BE2C (cell line): ENCODE results near the gene AKIRIN1.
A peak's percentile ranks its signal among the peaks of the same experiment; 100 is the strongest.

Experiments used
- DNase-seq: peaks from one replicate; pipeline ENCODE4 v3.0.0-alpha.2; 2020
- H3K27me3 ChIP-seq: fragments of 250-450 bp; sonication (Bioruptor Pico); 2 replicates; pipeline ENCODE4 v1.5.1; 2020; ENCODE audit warnings: mild to moderate bottlenecking
- H3K36me3 ChIP-seq: fragments of 250-450 bp; sonication (Bioruptor Pico); 2 replicates; pipeline ENCODE4 v1.5.1; 2020; ENCODE audit warnings: mild to moderate bottlenecking
- H3K4me1 ChIP-seq: fragments of 250-450 bp; sonication (Bioruptor Pico); 2 replicates; pipeline ENCODE4 v1.5.1; 2020
- H3K4me3 ChIP-seq: 2 replicates; pipeline ENCODE4 v1.5.1; 2011; ENCODE audit warnings: low read depth, low read length
- H3K9me3 ChIP-seq: fragments of 250-450 bp; sonication (Bioruptor Pico); 2 replicates; pipeline ENCODE4 v1.5.1; 2020
- CTCF ChIP-seq: IDR thresholded peaks from 2 replicates; pipeline ENCODE4 v1.5.1; 2012; ENCODE audit warnings: mild to moderate bottlenecking, low read depth, low read length

Gene AKIRIN1

GRCh38 chr1:38992412-38993111, 1.5 kb downstream of the AKIRIN1 start:
- peak overlapping the region; percentile 69 for H3K4me3 ChIP-seq
- TF ChIP-seq CTCF: no peak
- no peak for DNase-seq
- peaks cover 3% of the 10 kb centered on the region; the same call in 1 of the 2 replicates for H3K36me3 ChIP-seq
- no peaks in the 10 kb centered on the region for H3K4me1 ChIP-seq
- no peaks in the 10 kb centered on the region for H3K27me3 ChIP-seq
- no peaks in the 10 kb centered on the region for H3K9me3 ChIP-seq

GRCh38 chr1:38994196-38994595, 3.1 kb downstream of the AKIRIN1 start:
- H3K36me3 ChIP-seq: peaks cover 6% of the 10 kb centered on the region
- no peak for TF ChIP-seq CTCF

GRCh38 chr1:38997034-38997900, 6.2 kb downstream of the AKIRIN1 start:
- no peak for TF ChIP-seq CTCF
- H3K9me3 ChIP-seq: no peaks in the 10 kb centered on the region
- H3K4me3 ChIP-seq: no peak overlapping the region
- H3K36me3 ChIP-seq: peaks cover 13% of the 10 kb centered on the region
- H3K4me1 ChIP-seq: no peaks in the 10 kb centered on the region
- H3K27me3 ChIP-seq: no peaks in the 10 kb centered on the region
- DNase-seq: no peak

More at GRCh38 chr1:38994196-38994595, 3.1 kb downstream of the AKIRIN1 start:
- Histone ChIP-seq H3K27me3 (no peaks in the 10 kb centered on the region), H3K9me3 (no peaks in the 10 kb centered on the region), H3K4me3 (no peak overlapping the region), H3K4me1 (no peaks in the 10 kb centered on the region)
- no peak for DNase-seq

- Histone ChIP-seq H3K4me3 (no peak overlapping the region), H3K36me3 (peaks cover 16% of the 10 kb centered on the region), H3K27me3 (no peaks in the 10 kb centered on the region), H3K4me1 (no peaks in the 10 kb centered on the region), H3K9me3 (no peaks in the 10 kb centered on the region)
- no peak for DNase-seq
- no peak for TF ChIP-seq CTCF
Measured at GRCh38 chr1:38997901-38998190, 6.8 kb downstream of the AKIRIN1 start.

GRCh38 chr1:39001516-39002421, 10.7 kb downstream of the AKIRIN1 start:
- H3K36me3 ChIP-seq: peaks cover 28% of the 10 kb centered on the region
- no peak for DNase-seq
- no peaks in the 10 kb centered on the region for H3K4me1 ChIP-seq

More at GRCh38 chr1:39001516-39002421, 10.7 kb downstream of the AKIRIN1 start:
- no peaks in the 10 kb centered on the region for H3K9me3 ChIP-seq
- H3K4me3 ChIP-seq: no peak overlapping the region
- no peak for TF ChIP-seq CTCF
- H3K27me3 ChIP-seq: no peaks in the 10 kb centered on the region
